ENCODE results near the gene FNDC3B.

DNA sequence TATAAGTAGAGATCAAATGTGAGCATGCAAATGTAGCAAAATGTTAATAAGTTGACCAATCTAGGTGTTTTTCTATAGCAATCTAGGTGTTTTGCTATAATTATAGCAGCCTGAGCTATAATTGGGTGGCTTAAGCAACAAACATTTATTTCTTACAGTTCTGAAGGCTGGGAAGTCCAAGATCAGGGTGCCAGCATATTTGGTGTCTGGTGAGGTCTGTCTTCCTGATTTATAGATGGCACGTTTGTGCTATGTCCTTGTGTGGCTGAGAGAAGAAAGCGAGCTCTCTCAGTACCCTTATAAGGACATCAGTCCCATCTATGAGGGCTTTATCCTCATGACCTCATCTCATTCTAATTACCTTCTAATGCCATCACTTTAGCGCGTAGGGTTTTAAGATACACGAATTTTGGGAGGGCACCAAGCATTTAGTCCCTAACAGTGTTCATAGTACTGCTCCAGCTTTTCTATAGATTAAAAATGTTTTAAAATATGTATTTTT lies 237.8 kb downstream of the FNDC3B start:
- no peak for TF ChIP-seq CHD2 (IDR thresholded peaks at IDR 0.05; ENCODE audit: low read length)
- TF ChIP-seq, protein P1, sequence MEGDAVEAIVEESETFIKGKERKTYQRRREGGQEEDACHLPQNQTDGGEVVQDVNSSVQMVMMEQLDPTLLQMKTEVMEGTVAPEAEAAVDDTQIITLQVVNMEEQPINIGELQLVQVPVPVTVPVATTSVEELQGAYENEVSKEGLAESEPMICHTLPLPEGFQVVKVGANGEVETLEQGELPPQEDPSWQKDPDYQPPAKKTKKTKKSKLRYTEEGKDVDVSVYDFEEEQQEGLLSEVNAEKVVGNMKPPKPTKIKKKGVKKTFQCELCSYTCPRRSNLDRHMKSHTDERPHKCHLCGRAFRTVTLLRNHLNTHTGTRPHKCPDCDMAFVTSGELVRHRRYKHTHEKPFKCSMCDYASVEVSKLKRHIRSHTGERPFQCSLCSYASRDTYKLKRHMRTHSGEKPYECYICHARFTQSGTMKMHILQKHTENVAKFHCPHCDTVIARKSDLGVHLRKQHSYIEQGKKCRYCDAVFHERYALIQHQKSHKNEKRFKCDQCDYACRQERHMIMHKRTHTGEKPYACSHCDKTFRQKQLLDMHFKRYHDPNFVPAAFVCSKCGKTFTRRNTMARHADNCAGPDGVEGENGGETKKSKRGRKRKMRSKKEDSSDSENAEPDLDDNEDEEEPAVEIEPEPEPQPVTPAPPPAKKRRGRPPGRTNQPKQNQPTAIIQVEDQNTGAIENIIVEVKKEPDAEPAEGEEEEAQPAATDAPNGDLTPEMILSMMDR (IDR thresholded peaks at IDR 0.05; ENCODE audit: control extremely low read depth in 1 of 3, insufficient read depth in 1 of 3, low read depth in 1 of 3, low read length in 3 of 3): no peak
- TF ChIP-seq POLR2A (IDR thresholded peaks at IDR 0.05; ENCODE audit: control extremely low read depth in 1 of 2, low read depth in 2 of 2, low read length in 2 of 2): no peak
- TF ChIP-seq, protein P2, sequence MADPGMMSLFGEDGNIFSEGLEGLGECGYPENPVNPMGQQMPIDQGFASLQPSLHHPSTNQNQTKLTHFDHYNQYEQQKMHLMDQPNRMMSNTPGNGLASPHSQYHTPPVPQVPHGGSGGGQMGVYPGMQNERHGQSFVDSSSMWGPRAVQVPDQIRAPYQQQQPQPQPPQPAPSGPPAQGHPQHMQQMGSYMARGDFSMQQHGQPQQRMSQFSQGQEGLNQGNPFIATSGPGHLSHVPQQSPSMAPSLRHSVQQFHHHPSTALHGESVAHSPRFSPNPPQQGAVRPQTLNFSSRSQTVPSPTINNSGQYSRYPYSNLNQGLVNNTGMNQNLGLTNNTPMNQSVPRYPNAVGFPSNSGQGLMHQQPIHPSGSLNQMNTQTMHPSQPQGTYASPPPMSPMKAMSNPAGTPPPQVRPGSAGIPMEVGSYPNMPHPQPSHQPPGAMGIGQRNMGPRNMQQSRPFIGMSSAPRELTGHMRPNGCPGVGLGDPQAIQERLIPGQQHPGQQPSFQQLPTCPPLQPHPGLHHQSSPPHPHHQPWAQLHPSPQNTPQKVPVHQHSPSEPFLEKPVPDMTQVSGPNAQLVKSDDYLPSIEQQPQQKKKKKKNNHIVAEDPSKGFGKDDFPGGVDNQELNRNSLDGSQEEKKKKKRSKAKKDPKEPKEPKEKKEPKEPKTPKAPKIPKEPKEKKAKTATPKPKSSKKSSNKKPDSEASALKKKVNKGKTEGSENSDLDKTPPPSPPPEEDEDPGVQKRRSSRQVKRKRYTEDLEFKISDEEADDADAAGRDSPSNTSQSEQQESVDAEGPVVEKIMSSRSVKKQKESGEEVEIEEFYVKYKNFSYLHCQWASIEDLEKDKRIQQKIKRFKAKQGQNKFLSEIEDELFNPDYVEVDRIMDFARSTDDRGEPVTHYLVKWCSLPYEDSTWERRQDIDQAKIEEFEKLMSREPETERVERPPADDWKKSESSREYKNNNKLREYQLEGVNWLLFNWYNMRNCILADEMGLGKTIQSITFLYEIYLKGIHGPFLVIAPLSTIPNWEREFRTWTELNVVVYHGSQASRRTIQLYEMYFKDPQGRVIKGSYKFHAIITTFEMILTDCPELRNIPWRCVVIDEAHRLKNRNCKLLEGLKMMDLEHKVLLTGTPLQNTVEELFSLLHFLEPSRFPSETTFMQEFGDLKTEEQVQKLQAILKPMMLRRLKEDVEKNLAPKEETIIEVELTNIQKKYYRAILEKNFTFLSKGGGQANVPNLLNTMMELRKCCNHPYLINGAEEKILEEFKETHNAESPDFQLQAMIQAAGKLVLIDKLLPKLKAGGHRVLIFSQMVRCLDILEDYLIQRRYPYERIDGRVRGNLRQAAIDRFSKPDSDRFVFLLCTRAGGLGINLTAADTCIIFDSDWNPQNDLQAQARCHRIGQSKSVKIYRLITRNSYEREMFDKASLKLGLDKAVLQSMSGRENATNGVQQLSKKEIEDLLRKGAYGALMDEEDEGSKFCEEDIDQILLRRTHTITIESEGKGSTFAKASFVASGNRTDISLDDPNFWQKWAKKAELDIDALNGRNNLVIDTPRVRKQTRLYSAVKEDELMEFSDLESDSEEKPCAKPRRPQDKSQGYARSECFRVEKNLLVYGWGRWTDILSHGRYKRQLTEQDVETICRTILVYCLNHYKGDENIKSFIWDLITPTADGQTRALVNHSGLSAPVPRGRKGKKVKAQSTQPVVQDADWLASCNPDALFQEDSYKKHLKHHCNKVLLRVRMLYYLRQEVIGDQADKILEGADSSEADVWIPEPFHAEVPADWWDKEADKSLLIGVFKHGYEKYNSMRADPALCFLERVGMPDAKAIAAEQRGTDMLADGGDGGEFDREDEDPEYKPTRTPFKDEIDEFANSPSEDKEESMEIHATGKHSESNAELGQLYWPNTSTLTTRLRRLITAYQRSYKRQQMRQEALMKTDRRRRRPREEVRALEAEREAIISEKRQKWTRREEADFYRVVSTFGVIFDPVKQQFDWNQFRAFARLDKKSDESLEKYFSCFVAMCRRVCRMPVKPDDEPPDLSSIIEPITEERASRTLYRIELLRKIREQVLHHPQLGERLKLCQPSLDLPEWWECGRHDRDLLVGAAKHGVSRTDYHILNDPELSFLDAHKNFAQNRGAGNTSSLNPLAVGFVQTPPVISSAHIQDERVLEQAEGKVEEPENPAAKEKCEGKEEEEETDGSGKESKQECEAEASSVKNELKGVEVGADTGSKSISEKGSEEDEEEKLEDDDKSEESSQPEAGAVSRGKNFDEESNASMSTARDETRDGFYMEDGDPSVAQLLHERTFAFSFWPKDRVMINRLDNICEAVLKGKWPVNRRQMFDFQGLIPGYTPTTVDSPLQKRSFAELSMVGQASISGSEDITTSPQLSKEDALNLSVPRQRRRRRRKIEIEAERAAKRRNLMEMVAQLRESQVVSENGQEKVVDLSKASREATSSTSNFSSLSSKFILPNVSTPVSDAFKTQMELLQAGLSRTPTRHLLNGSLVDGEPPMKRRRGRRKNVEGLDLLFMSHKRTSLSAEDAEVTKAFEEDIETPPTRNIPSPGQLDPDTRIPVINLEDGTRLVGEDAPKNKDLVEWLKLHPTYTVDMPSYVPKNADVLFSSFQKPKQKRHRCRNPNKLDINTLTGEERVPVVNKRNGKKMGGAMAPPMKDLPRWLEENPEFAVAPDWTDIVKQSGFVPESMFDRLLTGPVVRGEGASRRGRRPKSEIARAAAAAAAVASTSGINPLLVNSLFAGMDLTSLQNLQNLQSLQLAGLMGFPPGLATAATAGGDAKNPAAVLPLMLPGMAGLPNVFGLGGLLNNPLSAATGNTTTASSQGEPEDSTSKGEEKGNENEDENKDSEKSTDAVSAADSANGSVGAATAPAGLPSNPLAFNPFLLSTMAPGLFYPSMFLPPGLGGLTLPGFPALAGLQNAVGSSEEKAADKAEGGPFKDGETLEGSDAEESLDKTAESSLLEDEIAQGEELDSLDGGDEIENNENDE (IDR thresholded peaks at IDR 0.05; ENCODE audit: insufficient replicate concordance, low read length): no peak
- TF ChIP-seq KDM5A (IDR thresholded peaks at IDR 0.05; ENCODE audit: low read length): no peak
- no peak for TF ChIP-seq TAF1 (IDR thresholded peaks at IDR 0.05; ENCODE audit: low read depth, low read length)
- TF ChIP-seq EZH2 (IDR thresholded peaks at IDR 0.05; ENCODE audit: low read depth, low read length, severe bottlenecking): no peak
- no peak for TF ChIP-seq POLR2AphosphoS5 (IDR thresholded peaks at IDR 0.05; ENCODE audit: low read depth, low read length)
- no peak for TF ChIP-seq EP300 (IDR thresholded peaks at IDR 0.05; ENCODE audit: borderline replicate concordance in 1 of 2, low read depth in 2 of 2, low read length in 2 of 2)
- TF ChIP-seq PHF8 (conservative IDR thresholded peaks at IDR 0.05; ENCODE audit: low read depth, low read length): no peak
- no peak for TF ChIP-seq FOSL1 (IDR thresholded peaks at IDR 0.05; ENCODE audit: insufficient read depth, low read depth, low read length)
- TF ChIP-seq YY1 (IDR thresholded peaks at IDR 0.05; ENCODE audit: low read depth, low read length): no peak
- TF ChIP-seq SIN3A (conservative IDR thresholded peaks at IDR 0.05 in 1 of 2, IDR thresholded peaks at IDR 0.05 in 1 of 2; ENCODE audit: low read depth in 1 of 2, low read length in 2 of 2): no peak
- TF ChIP-seq, protein P3, sequence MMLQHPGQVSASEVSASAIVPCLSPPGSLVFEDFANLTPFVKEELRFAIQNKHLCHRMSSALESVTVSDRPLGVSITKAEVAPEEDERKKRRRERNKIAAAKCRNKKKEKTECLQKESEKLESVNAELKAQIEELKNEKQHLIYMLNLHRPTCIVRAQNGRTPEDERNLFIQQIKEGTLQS (IDR thresholded peaks at IDR 0.05; ENCODE audit: insufficient read depth, low read depth, low read length): no peak
